GM10266 (cell line): Measurements from ENCODE around the gene SERAC1.

Source experiments
- DNase-seq: peaks from one replicate; pipeline ENCODE4 v3.0.0; 2012; ENCODE audit errors: extremely low spot score
- TF ChIP-seq, protein P1 (sequence below): IDR thresholded peaks from 2 replicates; pipeline ENCODE4 v1.5.1; 2012; ENCODE audit warnings: mild to moderate bottlenecking, low read depth; ENCODE audit not compliant: control insufficient read depth, insufficient read depth; ENCODE audit errors: missing control alignments

SERAC1 gene

GRCh38 chr6:158118886-158119285 is 49.2 kb downstream of the SERAC1 start:
- TF ChIP-seq, protein P1, sequence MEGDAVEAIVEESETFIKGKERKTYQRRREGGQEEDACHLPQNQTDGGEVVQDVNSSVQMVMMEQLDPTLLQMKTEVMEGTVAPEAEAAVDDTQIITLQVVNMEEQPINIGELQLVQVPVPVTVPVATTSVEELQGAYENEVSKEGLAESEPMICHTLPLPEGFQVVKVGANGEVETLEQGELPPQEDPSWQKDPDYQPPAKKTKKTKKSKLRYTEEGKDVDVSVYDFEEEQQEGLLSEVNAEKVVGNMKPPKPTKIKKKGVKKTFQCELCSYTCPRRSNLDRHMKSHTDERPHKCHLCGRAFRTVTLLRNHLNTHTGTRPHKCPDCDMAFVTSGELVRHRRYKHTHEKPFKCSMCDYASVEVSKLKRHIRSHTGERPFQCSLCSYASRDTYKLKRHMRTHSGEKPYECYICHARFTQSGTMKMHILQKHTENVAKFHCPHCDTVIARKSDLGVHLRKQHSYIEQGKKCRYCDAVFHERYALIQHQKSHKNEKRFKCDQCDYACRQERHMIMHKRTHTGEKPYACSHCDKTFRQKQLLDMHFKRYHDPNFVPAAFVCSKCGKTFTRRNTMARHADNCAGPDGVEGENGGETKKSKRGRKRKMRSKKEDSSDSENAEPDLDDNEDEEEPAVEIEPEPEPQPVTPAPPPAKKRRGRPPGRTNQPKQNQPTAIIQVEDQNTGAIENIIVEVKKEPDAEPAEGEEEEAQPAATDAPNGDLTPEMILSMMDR, result no peak
- DNase-seq, result no peak

GRCh38 chr6:158115508-158115907 is 52.6 kb downstream of the SERAC1 start:
- no peak for DNase-seq
- TF ChIP-seq, protein P1, result no peak

GRCh38 chr6:158115102-158115501 is 53.0 kb downstream of the SERAC1 start:
- TF ChIP-seq, protein P1, result no peak

DNA sequence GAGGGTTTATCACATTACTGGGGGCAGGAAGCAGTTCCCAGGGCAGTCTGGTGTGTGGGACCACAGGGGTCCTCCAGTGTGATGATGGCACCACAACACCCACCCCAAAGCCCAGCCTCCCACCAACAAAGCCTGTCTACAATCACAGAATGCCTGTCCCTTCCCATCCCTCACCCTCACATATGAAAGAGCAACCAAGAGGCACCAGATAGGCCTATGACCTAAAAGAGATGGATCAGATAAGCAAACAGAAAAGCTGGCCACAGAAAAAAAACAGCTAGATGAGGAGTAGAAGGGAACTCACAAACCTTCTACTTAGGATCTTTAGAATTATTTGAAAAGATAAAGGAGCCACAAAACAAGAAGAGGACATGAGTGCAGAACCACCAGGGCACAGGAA is 54.3 kb downstream of the SERAC1 start:
- TF ChIP-seq, protein P1, result no peak
- no peak for DNase-seq

More at GRCh38 chr6:158115102-158115501, 53.0 kb downstream of the SERAC1 start:
- no peak for DNase-seq

DNA sequence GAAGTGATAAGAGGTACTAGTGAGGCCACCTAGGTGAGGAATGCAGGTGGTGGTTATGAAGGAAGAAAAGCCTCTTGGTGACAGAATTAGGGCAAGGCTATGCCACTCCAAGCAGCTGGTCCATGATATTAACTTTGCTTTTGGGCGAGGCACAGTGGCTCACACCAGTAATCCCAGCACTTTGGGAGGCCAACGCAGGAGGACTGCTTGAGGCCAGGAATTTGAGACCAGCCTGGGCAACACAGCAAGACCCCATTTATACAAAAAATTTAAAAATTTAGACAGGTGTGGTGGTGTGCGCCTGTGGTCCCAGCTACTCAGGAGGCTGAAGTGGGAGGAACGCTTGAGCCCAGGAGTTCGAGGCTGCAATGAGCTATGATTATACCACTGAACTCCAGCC is 56.1 kb downstream of the SERAC1 start:
- TF ChIP-seq, protein P1, result no peak
- no peak for DNase-seq

DNA sequence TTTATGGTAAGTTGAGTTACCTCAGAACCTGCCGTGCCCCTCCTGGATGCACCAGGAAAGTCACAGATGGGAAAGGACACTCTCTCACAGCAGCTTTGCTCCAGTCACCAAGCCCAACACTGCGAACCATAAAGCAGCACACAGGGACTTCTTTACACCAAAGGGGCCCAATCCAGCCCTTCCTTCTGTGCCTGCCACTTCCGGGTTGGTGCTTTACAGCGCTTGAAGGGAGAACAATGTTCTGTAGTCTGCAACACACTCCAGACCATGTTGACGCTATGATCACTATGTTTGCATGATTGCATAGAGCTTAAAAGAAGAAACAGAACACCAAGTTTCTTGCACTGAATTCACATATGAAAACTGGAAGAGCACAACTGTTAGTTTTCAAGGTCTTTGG is 57.1 kb downstream of the SERAC1 start:
- DNase-seq, result no peak
- TF ChIP-seq, protein P1, result no peak

GRCh38 chr6:158109748-158110147 is 58.3 kb downstream of the SERAC1 start:
- TF ChIP-seq, protein P1, result no peak
- DNase-seq, result no peak
